Mesenteric fat pad (tissue), 1 donor: ENCODE data around the gene GABRA5. TPM values are rescaled to one million over a fixed set of nuclear protein-coding genes. Genes with fewer than 3 reads are reported as not detected.
"Not testable (repeated sequence)": the region's sequence is repeated elsewhere in the genome, so short reads cannot be mapped to it uniquely, and the experiment has no call there.

Source experiments
- DNase-seq: peaks from one replicate; pipeline ENCODE4 v3.0.0-alpha.2; 2020; ENCODE audit warnings: low spot score
- total RNA-seq: library from RNA; stranded (reverse); fragmentation: NEBNext Ultra II Directional; extraction: Animal tissue kit (Norgen Biotek cat#: 25700); gene quantifications from one replicate; pipeline ENCODE4 v1.2.1, GENCODE V29; 2021
- donor health status: DM: yes; HTN: yes; CAD: no.

Gene GABRA5
- total RNA-seq, 1 donor from 2014 or later: not detected

GRCh38 chr15:26875476-26875850 is 8.6 kb downstream of the GABRA5 start:
- DNase-seq: no peak

- DNase-seq: no peak
These were observed 11.0 kb downstream of the GABRA5 start for GRCh38 chr15:26877831-26878230.

- DNase-seq: no peak
These were observed 12.8 kb downstream of the GABRA5 start for GRCh38 chr15:26879706-26880105.

GRCh38 chr15:26882112-26882511 is 15.2 kb downstream of the GABRA5 start:
- DNase-seq: no peak

- DNase-seq: no peak
These were observed 15.9 kb downstream of the GABRA5 start for GRCh38 chr15:26882616-26883365.

GRCh38 chr15:26883466-26883865 is 16.6 kb downstream of the GABRA5 start:
- DNase-seq: no peak

- DNase-seq: no peak
These were observed 19.7 kb downstream of the GABRA5 start for GRCh38 chr15:26886566-26886965.

GRCh38 chr15:26887926-26888666 is 21.2 kb downstream of the GABRA5 start:
- no peak for DNase-seq

GRCh38 chr15:26888761-26889160 is 21.9 kb downstream of the GABRA5 start:
- DNase-seq: no peak

GRCh38 chr15:26889298-26889898 is 22.5 kb downstream of the GABRA5 start:
- DNase-seq: no peak

- DNase-seq: no peak
These were observed 23.6 kb downstream of the GABRA5 start for GRCh38 chr15:26890451-26890850.

- no peak for DNase-seq
These were observed 24.1 kb downstream of the GABRA5 start for GRCh38 chr15:26890988-26891387.

- no peak for DNase-seq
These were observed 24.8 kb downstream of the GABRA5 start for GRCh38 chr15:26891448-26892181.

- no peak for DNase-seq
These were observed 25.3 kb downstream of the GABRA5 start for GRCh38 chr15:26892182-26892518.

GRCh38 chr15:26892678-26893077 is 25.8 kb downstream of the GABRA5 start:
- DNase-seq: no peak

- no peak for DNase-seq
These were observed 26.6 kb downstream of the GABRA5 start for GRCh38 chr15:26893351-26894065.

GRCh38 chr15:26894181-26894580 is 27.3 kb downstream of the GABRA5 start:
- no peak for DNase-seq

- DNase-seq: not testable (repeated sequence)
These were observed 28.5 kb downstream of the GABRA5 start for GRCh38 chr15:26895346-26895745.

GRCh38 chr15:26899658-26900057 is 32.8 kb downstream of the GABRA5 start:
- no peak for DNase-seq

GRCh38 chr15:26901041-26901440 is 34.2 kb downstream of the GABRA5 start:
- DNase-seq: no peak

GRCh38 chr15:26910715-26911114 is 43.9 kb downstream of the GABRA5 start:
- DNase-seq: no peak
